Panc1 (cell line): ENCODE results near the gene ZNF469. TPM values are rescaled to one million over a fixed set of nuclear protein-coding genes. Genes with fewer than 3 reads are reported as not detected.

Experiments
- ATAC-seq: fragments of 200-7000 bp; cut with Tn5 transposase; 2 replicates; pipeline ENCODE4 v1.9.1; 2020; ENCODE audit warnings: mild to moderate bottlenecking, moderate library complexity
- BruUV-seq: library from RNA; stranded (reverse); fragments of 400-500 nt; replicated peaks from 2 replicates; lab custom pipeline; 2021; lab: Mats Ljungman, UMichigan
- CTCF ChIA-PET: fragments of 300-600 bp; sonication (Branson Sonifier 250); formaldehyde crosslinking; loops from one replicate; lab custom pipeline; 2022; ENCODE audit warnings: antibody characterized with exemption; lab: Charles Lee
- POLR2A ChIA-PET: fragments of 300-600 bp; sonication (Branson Sonifier 250); formaldehyde crosslinking; loops from one replicate; lab custom pipeline; 2022; ENCODE audit warnings: antibody characterized with exemption; lab: Charles Lee
- DNase-seq: peaks from one replicate; pipeline ENCODE4 v3.0.0-alpha.2; 2010; ENCODE audit warnings: low read depth, low spot score
- H3K27ac ChIP-seq: 2 replicates; pipeline ENCODE4 v1.5.1; 2011; ENCODE audit warnings: mild to moderate bottlenecking, low read length, inconsistent platforms
- H3K27me3 ChIP-seq: fragments of 200-500 bp; sonication (Bioruptor generic); 2 replicates; pipeline ENCODE4 v1.6.0; 2014; ENCODE audit warnings: low read length, inconsistent platforms; ENCODE audit not compliant: control insufficient read depth, insufficient read depth
- H3K36me3 ChIP-seq: fragments of 200-500 bp; sonication (Bioruptor generic); 2 replicates; pipeline ENCODE4 v1.5.1; 2014; ENCODE audit warnings: inconsistent platforms, mild to moderate bottlenecking, low read length, moderate library complexity; ENCODE audit not compliant: control insufficient read depth, insufficient read depth
- H3K4me1 ChIP-seq: 2 replicates; pipeline ENCODE4 v1.5.1; 2011; ENCODE audit warnings: inconsistent platforms, mild to moderate bottlenecking, low read length, moderate library complexity; ENCODE audit not compliant: control insufficient read depth, insufficient read depth
- H3K4me3 ChIP-seq, 2 experiments: 2 replicates each; pipeline ENCODE4 v1.5.1; 2011 to 2012; ENCODE audit warnings: low read depth in 2 of 2, low read length in 2 of 2, mild to moderate bottlenecking in 2 of 2, inconsistent platforms in 1 of 2, moderate library complexity in 1 of 2
- H3K9me3 ChIP-seq: fragments of 200-500 bp; sonication (Bioruptor generic); 2 replicates; pipeline ENCODE4 v1.5.1; 2014; ENCODE audit warnings: low read depth, mild to moderate bottlenecking, inconsistent platforms, low read length, moderate library complexity; ENCODE audit not compliant: control insufficient read depth, insufficient read depth
- CTCF ChIP-seq: fragments of 450-650 bp; IDR thresholded peaks from 2 replicates; pipeline ENCODE4 v1.5.1; 2017; ENCODE audit warnings: mild to moderate bottlenecking
- POLR2AphosphoS5 ChIP-seq: IDR thresholded peaks from 2 replicates; pipeline ENCODE4 v1.6.1; 2012; ENCODE audit warnings: mild to moderate bottlenecking, low read depth, low read length, moderate library complexity
- REST ChIP-seq, 2 experiments: IDR thresholded peaks; 2 replicates each; pipeline ENCODE4 v1.6.1; 2011 to 2012; ENCODE audit warnings: low read depth in 2 of 2, control low read depth in 1 of 2, low read length in 1 of 2, mild to moderate bottlenecking in 1 of 2, moderate library complexity in 1 of 2; ENCODE audit not compliant: insufficient read depth in 1 of 2
- SIN3A ChIP-seq: IDR thresholded peaks from 2 replicates; pipeline ENCODE4 v1.6.1; 2012; ENCODE audit warnings: low read depth, mild to moderate bottlenecking, low read length, moderate library complexity, borderline replicate concordance; ENCODE audit not compliant: insufficient read depth
- TCF7L2 ChIP-seq: IDR thresholded peaks from 2 replicates; pipeline ENCODE4 v1.6.1; 2011; ENCODE audit warnings: mild to moderate bottlenecking, low read depth, low read length, inconsistent platforms
- in situ Hi-C: cut with HindIII; loops from 2 replicates; pipeline ENCODE4 v1.10.0; 2016; ENCODE audit warnings: low sequenced_read_pairs, low pct_unique_long_range_greater_than_20kb
- intact Hi-C: fragments of 100-400 bp; cut with micrococcal nuclease; formaldehyde crosslinking; loops from one replicate; pipeline ENCODE4 v1.10.0; 2022; ENCODE audit not compliant: unreplicated experiment
- total RNA-seq: library from RNA; stranded (reverse); gene quantifications from one replicate; pipeline ENCODE4 v1.2.1, GENCODE V29; 2021; ENCODE audit not compliant: unreplicated experiment

Gene ZNF469
- total RNA-seq, 1 experiment from 2014 or later, result 1.3 TPM

GRCh38 chr16:88349153-88349902 is 33.4 kb upstream of the ZNF469 start:
- no peaks in the 10 kb centered on the region for H3K4me1 ChIP-seq
- H3K27me3 ChIP-seq, result no peaks in the 10 kb centered on the region
- H3K36me3 ChIP-seq, result no peaks in the 10 kb centered on the region
- ATAC-seq, result no peak
- no peak overlapping the region for H3K27ac ChIP-seq
- H3K4me3 ChIP-seq, result no peak overlapping the region
- no peak for TF ChIP-seq POLR2AphosphoS5
- no peak for TF ChIP-seq CTCF
- TF ChIP-seq TCF7L2, result no peak
- no peak for TF ChIP-seq REST (IDR thresholded peaks at IDR 0.05; ENCODE audit: insufficient read depth in 1 of 2, low read depth in 2 of 2, low read length in 1 of 2)
- TF ChIP-seq SIN3A, result no peak
- intact Hi-C loops (no loop called here), in situ Hi-C loops (no loop called here)
- DNase-seq, result no peak
- H3K9me3 ChIP-seq, result no peaks in the 10 kb centered on the region
- POLR2A ChIA-PET, result no interaction called here
- CTCF ChIA-PET, result no interaction called here
- BruUV-seq, result no TSS peak

GRCh38 chr16:88349903-88350900 is 32.6 kb upstream of the ZNF469 start:
- Histone ChIP-seq H3K27ac (no peak overlapping the region), H3K4me1 (no peaks in the 10 kb centered on the region), H3K4me3 (no peak overlapping the region), H3K27me3 (no peaks in the 10 kb centered on the region), H3K9me3 (no peaks in the 10 kb centered on the region), H3K36me3 (no peaks in the 10 kb centered on the region)
- BruUV-seq, result no TSS peak
- ATAC-seq, result no peak
- in situ Hi-C loops, result no loop called here
- no peak for TF ChIP-seq CTCF
- TF ChIP-seq POLR2AphosphoS5, result no peak
- TF ChIP-seq TCF7L2, result no peak
- TF ChIP-seq SIN3A, result no peak
- no peak for TF ChIP-seq REST (IDR thresholded peaks at IDR 0.05; ENCODE audit: insufficient read depth in 1 of 2, low read depth in 2 of 2, low read length in 1 of 2)
- POLR2A ChIA-PET, result no interaction called here
- CTCF ChIA-PET, result no interaction called here
- no peak for DNase-seq
- intact Hi-C loops, result no loop called here
